Esophagus squamous epithelium (tissue), 5 donors: ENCODE measurements around the gene TNFSF8. TPM values are rescaled to one million over a fixed set of nuclear protein-coding genes. Genes with fewer than 3 reads are reported as not detected.

ENCODE experiments used
- DNase-seq: peaks from one replicate; lab custom pipeline; 2025; lab: John Stamatoyannopoulos, UW
- H3K27ac ChIP-seq, 4 donors: fragments of 200-600 bp; sonication (generic); one replicate each; pipeline ENCODE4 v1.5.1; 2016 to 2019; ENCODE audit warnings: mild to moderate bottlenecking in 1 of 4
- H3K27me3 ChIP-seq, 4 donors: fragments of 200-600 bp; sonication (generic); 1 replicate in 3 of 4; 2 replicates in 1 of 4; pipeline versions ENCODE4 v1.5.1 to v1.6.0; 2017 to 2021; ENCODE audit warnings: antibody characterized with exemption in 1 of 4
- H3K36me3 ChIP-seq, 3 donors: fragments of 200-600 bp; sonication (generic); one replicate each; pipeline ENCODE4 v1.5.1; 2016 to 2019
- H3K4me1 ChIP-seq, 3 donors: fragments of 200-600 bp; sonication (generic); one replicate each; pipeline ENCODE4 v1.5.1; 2017 to 2019
- H3K4me3 ChIP-seq, 4 donors: fragments of 200-600 bp; sonication (generic); 1 replicate in 3 of 4; 2 replicates in 1 of 4; pipeline ENCODE4 v1.5.1; 2016 to 2019; ENCODE audit warnings: mild to moderate bottlenecking in 2 of 4, moderate library complexity in 1 of 4
- H3K9me3 ChIP-seq, 3 donors: fragments of 200-600 bp; sonication (generic); one replicate each; pipeline ENCODE4 v1.5.1; 2016 to 2019
- POLR2A ChIP-seq, 4 donors: fragments of 450-650 bp; IDR thresholded peaks; one replicate each; pipeline ENCODE4 v1.6.1; 2017; ENCODE audit warnings: antibody characterized with exemption in 4 of 4, mild to moderate bottlenecking in 4 of 4, moderate library complexity in 3 of 4
- WGBS, 2 donors: methylation state at CpG; one replicate each; pipeline ENCODE4 v1.1.5; 2018; 5-methylcytosine and 5-hydroxymethylcytosine counted together
- intact Hi-C: fragments of 100-400 bp; cut with DNase I; formaldehyde crosslinking; loops from one replicate; pipeline ENCODE4 v1.15.0; 2022
- total RNA-seq, 4 donors: library from RNA; depleted of rRNA; stranded (reverse); fragments of >200 nt; gene quantifications; one replicate each; pipeline ENCODE4 v1.1.0, GENCODE V29; 2016
- TF ChIP-seq, protein P1 (sequence below), 6 experiments: fragments of 450-650 bp in 4 of 6; fragments of 200-600 bp in 2 of 6; sonication (generic) in 2 of 6; IDR thresholded peaks; one replicate each; pipeline ENCODE4 v1.5.1; 2016 to 2019; ENCODE audit warnings: antibody characterized with exemption in 6 of 6, mild to moderate bottlenecking in 4 of 6, moderate library complexity in 4 of 6
- donor health status: DM: yes; HTN: yes; CAD: no.

Gene TNFSF8, protein sequence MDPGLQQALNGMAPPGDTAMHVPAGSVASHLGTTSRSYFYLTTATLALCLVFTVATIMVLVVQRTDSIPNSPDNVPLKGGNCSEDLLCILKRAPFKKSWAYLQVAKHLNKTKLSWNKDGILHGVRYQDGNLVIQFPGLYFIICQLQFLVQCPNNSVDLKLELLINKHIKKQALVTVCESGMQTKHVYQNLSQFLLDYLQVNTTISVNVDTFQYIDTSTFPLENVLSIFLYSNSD
- 1 to 10 TPM in 1 of 4 donors, under 1 TPM in 3; 0.21 to 6.5 (median 0.41) TPM for total RNA-seq

DNA sequence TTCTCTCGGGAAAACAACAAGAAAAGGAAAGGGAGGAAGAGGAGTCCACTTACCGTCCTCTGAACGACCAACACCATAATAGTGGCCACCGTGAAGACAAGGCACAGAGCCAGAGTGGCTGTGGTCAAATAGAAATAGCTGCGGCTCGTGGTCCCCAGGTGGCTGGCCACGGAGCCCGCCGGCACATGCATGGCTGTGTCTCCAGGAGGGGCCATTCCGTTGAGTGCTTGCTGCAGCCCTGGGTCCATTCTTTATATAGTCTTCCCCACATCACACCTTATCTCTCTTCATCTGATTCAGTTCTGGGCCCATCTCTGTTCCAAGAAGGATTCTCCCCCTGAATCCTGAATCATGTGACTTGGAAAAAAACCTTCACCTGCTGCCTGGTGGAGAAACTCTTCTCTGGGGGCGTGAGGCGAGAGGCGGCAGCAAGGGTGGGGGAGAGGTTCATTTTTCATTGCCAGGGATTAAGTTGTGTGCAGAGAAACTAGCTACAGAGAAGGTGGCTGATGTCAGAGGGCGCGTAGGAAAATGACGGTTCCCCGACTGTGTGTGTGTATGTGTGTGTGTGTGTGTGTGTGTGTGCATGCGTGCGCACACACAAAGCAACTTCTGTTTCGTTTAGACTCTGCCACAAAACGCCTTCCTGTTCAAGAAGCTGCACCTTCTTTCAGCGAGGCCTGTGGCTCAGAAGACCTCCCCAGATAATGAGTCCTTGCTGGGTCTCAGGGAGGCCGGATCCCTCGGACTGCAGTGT is at the start of gene TNFSF8:
Gene TNFSF8 (minus strand): TSS at position 536 of the 757 bp plus-strand sequence. CDS start 288 bp downstream, at position 248.
- peak within 1 kb of the TSS; percentile 18 to 83 (median 54) for H3K27ac ChIP-seq
- intact Hi-C loops: no loop called here
- peak within 1 kb of the TSS; percentile 3 to 53 (median 29) for H3K4me3 ChIP-seq
- 48 to 55% methylated on average over 19 of the region's 24 CpGs for WGBS, 2 donors
- peaks cover 0 to 20% (median 0%) of the 10 kb centered on the region in 4 donors for H3K27me3 ChIP-seq
- H3K36me3 ChIP-seq: no peaks in the 10 kb centered on the region
- no peaks in the 10 kb centered on the region for H3K9me3 ChIP-seq
- DNase-seq: no peak
- TF ChIP-seq POLR2A (IDR thresholded peaks at IDR 0.05): peak in 2 of 4 donors; percentile 17 to 69
- TF ChIP-seq, protein P1, sequence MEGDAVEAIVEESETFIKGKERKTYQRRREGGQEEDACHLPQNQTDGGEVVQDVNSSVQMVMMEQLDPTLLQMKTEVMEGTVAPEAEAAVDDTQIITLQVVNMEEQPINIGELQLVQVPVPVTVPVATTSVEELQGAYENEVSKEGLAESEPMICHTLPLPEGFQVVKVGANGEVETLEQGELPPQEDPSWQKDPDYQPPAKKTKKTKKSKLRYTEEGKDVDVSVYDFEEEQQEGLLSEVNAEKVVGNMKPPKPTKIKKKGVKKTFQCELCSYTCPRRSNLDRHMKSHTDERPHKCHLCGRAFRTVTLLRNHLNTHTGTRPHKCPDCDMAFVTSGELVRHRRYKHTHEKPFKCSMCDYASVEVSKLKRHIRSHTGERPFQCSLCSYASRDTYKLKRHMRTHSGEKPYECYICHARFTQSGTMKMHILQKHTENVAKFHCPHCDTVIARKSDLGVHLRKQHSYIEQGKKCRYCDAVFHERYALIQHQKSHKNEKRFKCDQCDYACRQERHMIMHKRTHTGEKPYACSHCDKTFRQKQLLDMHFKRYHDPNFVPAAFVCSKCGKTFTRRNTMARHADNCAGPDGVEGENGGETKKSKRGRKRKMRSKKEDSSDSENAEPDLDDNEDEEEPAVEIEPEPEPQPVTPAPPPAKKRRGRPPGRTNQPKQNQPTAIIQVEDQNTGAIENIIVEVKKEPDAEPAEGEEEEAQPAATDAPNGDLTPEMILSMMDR (IDR thresholded peaks at IDR 0.05): no peak
- no peaks in the 10 kb centered on the region for H3K4me1 ChIP-seq

DNA sequence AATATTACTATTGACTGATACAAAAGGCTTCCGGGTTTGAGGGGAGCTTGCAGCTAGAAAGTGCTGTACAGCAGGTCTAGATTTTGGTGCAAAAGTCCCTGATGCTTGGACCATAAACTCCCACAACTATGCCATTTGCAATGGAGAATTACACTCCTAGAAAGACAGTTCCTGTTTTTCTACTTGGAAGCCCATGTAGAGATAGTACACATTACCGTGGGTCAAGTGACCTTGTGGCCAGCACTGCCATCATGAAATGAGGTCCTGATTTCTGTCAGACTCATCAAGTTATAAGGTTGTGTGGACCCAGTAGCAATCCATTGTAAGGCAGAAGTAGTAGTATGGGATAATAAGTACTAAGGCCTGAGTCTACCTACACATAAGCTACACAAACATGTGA is 42.8 kb upstream of the TNFSF8 start:
- no peak overlapping the region for H3K27ac ChIP-seq
- peaks cover 0 to 5% (median 0%) of the 10 kb centered on the region in 4 donors for H3K27me3 ChIP-seq
- H3K4me3 ChIP-seq: no peak overlapping the region
- H3K4me1 ChIP-seq: peaks cover 0 to 6% (median 5%) of the 10 kb centered on the region in 3 donors
- H3K36me3 ChIP-seq: no peaks in the 10 kb centered on the region
- no peaks in the 10 kb centered on the region for H3K9me3 ChIP-seq
- TF ChIP-seq, protein P1 (IDR thresholded peaks at IDR 0.05): no peak
- TF ChIP-seq POLR2A (IDR thresholded peaks at IDR 0.05): no peak
- intact Hi-C loops: no loop called here
- WGBS, 2 donors: 83 to 100% methylated on average over 2 of the region's 2 CpGs
- DNase-seq: no peak

- no peak overlapping the region for H3K27ac ChIP-seq
- H3K4me1 ChIP-seq: peaks cover 0 to 6% (median 5%) of the 10 kb centered on the region in 3 donors
- intact Hi-C loops: no loop called here
- TF ChIP-seq, protein P1 (IDR thresholded peaks at IDR 0.05): no peak
- TF ChIP-seq POLR2A (IDR thresholded peaks at IDR 0.05): no peak
- no peaks in the 10 kb centered on the region for H3K36me3 ChIP-seq
- WGBS, 2 donors: 31 to 43% methylated on average over 3 of the region's 3 CpGs
- DNase-seq: no peak
- H3K9me3 ChIP-seq: no peaks in the 10 kb centered on the region
- H3K4me3 ChIP-seq: no peak overlapping the region
- peaks cover 0 to 3% (median 0%) of the 10 kb centered on the region in 4 donors for H3K27me3 ChIP-seq
Observed at GRCh38 chr9:114972510-114973136, 42.2 kb upstream of the TNFSF8 start.

DNA sequence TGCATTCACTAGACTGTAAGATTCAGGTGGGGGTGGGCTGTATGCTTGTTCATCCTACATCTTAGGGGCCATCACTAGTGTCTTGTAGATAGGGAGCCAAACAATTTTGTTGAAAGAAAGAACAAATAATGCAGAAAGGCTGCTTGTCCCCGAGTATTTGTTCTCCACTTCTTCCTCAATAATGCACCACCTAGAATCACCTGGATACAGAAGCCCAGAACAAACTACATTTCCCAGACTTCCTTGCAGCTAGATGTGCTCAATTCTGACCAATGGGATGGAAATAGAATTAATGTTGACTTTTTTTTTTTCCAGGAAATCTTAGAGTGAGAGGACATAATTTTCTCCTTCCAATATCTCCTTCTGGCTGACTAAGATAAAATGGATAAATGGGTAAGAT is 38.9 kb upstream of the TNFSF8 start:
- H3K27ac ChIP-seq: no peak overlapping the region
- no peaks in the 10 kb centered on the region for H3K9me3 ChIP-seq
- peaks cover 0 to 5% (median 0%) of the 10 kb centered on the region in 4 donors for H3K27me3 ChIP-seq
- intact Hi-C loops: no loop called here
- H3K4me3 ChIP-seq: no peak overlapping the region
- no peak for TF ChIP-seq POLR2A (IDR thresholded peaks at IDR 0.05)
- TF ChIP-seq, protein P1 (IDR thresholded peaks at IDR 0.05): no peak
- H3K36me3 ChIP-seq: no peaks in the 10 kb centered on the region
- no peak for DNase-seq
- peaks cover 0 to 6% (median 5%) of the 10 kb centered on the region in 3 donors for H3K4me1 ChIP-seq
- WGBS, 2 donors: 42 to 43% methylated on average over 1 of the region's 1 CpG
